BE2C (cell line): ENCODE measurements around the gene TRNP1.
A peak's percentile ranks its signal among the peaks of the same experiment; 100 is the strongest.

Experiments used
- DNase-seq: peaks from one replicate; pipeline ENCODE4 v3.0.0-alpha.2; 2020
- H3K27me3 ChIP-seq: fragments of 250-450 bp; sonication (Bioruptor Pico); 2 replicates; pipeline ENCODE4 v1.5.1; 2020; ENCODE audit warnings: mild to moderate bottlenecking
- H3K36me3 ChIP-seq: fragments of 250-450 bp; sonication (Bioruptor Pico); 2 replicates; pipeline ENCODE4 v1.5.1; 2020; ENCODE audit warnings: mild to moderate bottlenecking
- H3K4me1 ChIP-seq: fragments of 250-450 bp; sonication (Bioruptor Pico); 2 replicates; pipeline ENCODE4 v1.5.1; 2020
- H3K4me3 ChIP-seq: 2 replicates; pipeline ENCODE4 v1.5.1; 2011; ENCODE audit warnings: low read depth, low read length
- H3K9me3 ChIP-seq: fragments of 250-450 bp; sonication (Bioruptor Pico); 2 replicates; pipeline ENCODE4 v1.5.1; 2020
- CTCF ChIP-seq: IDR thresholded peaks from 2 replicates; pipeline ENCODE4 v1.5.1; 2012; ENCODE audit warnings: mild to moderate bottlenecking, low read depth, low read length

TRNP1 gene

GRCh38 chr1:26991310-26992116, 2.0 kb upstream of the TRNP1 start:
- Histone ChIP-seq H3K4me1 (no peaks in the 10 kb centered on the region), H3K27me3 (peaks cover 7% of the 10 kb centered on the region), H3K9me3 (no peaks in the 10 kb centered on the region), H3K36me3 (no peaks in the 10 kb centered on the region), H3K4me3 (no peak overlapping the region)
- no peak for TF ChIP-seq CTCF
- no peak for DNase-seq

- no peak for TF ChIP-seq CTCF
- peak; percentile 38 for DNase-seq
- no peaks in the 10 kb centered on the region for H3K36me3 ChIP-seq
- peak overlapping the region; percentile 54 for H3K4me3 ChIP-seq
- peaks cover 7% of the 10 kb centered on the region for H3K27me3 ChIP-seq
- H3K9me3 ChIP-seq = no peaks in the 10 kb centered on the region
- no peaks in the 10 kb centered on the region for H3K4me1 ChIP-seq
Measured at GRCh38 chr1:26994020-26994786, 711 bp downstream of the TRNP1 start.

GRCh38 chr1:26994787-26995517, 1.5 kb downstream of the TRNP1 start:
- peak overlapping the region; percentile 38 for H3K4me3 ChIP-seq
- DNase-seq = no peak
- TF ChIP-seq CTCF = no peak

GRCh38 chr1:26996024-26996423, 2.5 kb downstream of the TRNP1 start:
- Histone ChIP-seq H3K36me3 (no peaks in the 10 kb centered on the region), H3K4me3 (no peak overlapping the region), H3K4me1 (no peaks in the 10 kb centered on the region), H3K9me3 (no peaks in the 10 kb centered on the region), H3K27me3 (peaks cover 7% of the 10 kb centered on the region)
- no peak for TF ChIP-seq CTCF
- DNase-seq = no peak

More at GRCh38 chr1:26994787-26995517, 1.5 kb downstream of the TRNP1 start:
- Histone ChIP-seq H3K27me3 (peaks cover 7% of the 10 kb centered on the region), H3K9me3 (no peaks in the 10 kb centered on the region), H3K36me3 (no peaks in the 10 kb centered on the region), H3K4me1 (no peaks in the 10 kb centered on the region)

GRCh38 chr1:26996665-26997064, 3.2 kb downstream of the TRNP1 start:
- H3K4me3 ChIP-seq = no peak overlapping the region
- no peaks in the 10 kb centered on the region for H3K36me3 ChIP-seq
- no peak for TF ChIP-seq CTCF
- H3K4me1 ChIP-seq = no peaks in the 10 kb centered on the region
- no peak for DNase-seq
- peaks cover 5% of the 10 kb centered on the region for H3K27me3 ChIP-seq
- H3K9me3 ChIP-seq = no peaks in the 10 kb centered on the region
